HepG2 (cell line): ENCODE results near the gene CPEB3. TPM values are rescaled to one million over a fixed set of nuclear protein-coding genes. Genes with fewer than 3 reads are reported as not detected.
A peak's percentile ranks its signal among the peaks of the same experiment; 100 is the strongest.

ENCODE experiments used
- AHDC1 ChIP-seq: sonication (generic); formaldehyde crosslinking; IDR thresholded peaks from 2 replicates; pipeline ENCODE4 v1.5.1; 2020; ENCODE audit warnings: mild to moderate bottlenecking, missing genetic modification reagents, borderline replicate concordance
- BCL6 ChIP-seq: IDR thresholded peaks from 2 replicates; pipeline ENCODE4 v1.6.1; 2016; ENCODE audit warnings: missing genetic modification reagents, missing compliant biosample characterization
- EHMT2 ChIP-seq: fragments of 200-600 bp; sonication (generic); IDR thresholded peaks from 2 replicates; pipeline ENCODE4 v1.7.0; 2017; ENCODE audit warnings: antibody characterized with exemption, low read depth, low read length, borderline replicate concordance
- ELF3 ChIP-seq: IDR thresholded peaks from 2 replicates; pipeline ENCODE4 v1.6.1; 2016; ENCODE audit warnings: missing genetic modification reagents, missing compliant biosample characterization
- FIP1L1 ChIP-seq: fragments of 200-400 bp; formaldehyde crosslinking; IDR thresholded peaks from 2 replicates; pipeline ENCODE4 v1.6.1; 2018; ENCODE audit warnings: low read depth, mild to moderate bottlenecking, low read length, moderate library complexity, borderline replicate concordance; ENCODE audit not compliant: insufficient read depth
- FOSL2 ChIP-seq: sonication (generic); formaldehyde crosslinking; IDR thresholded peaks from 2 replicates; pipeline ENCODE4 v1.4.0; 2020; ENCODE audit warnings: missing genetic modification reagents
- GATAD2A ChIP-seq: IDR thresholded peaks from 2 replicates; pipeline ENCODE4 v1.6.1; 2016
- HNRNPUL1 ChIP-seq: fragments of 200-400 bp; formaldehyde crosslinking; IDR thresholded peaks from 2 replicates; pipeline ENCODE4 v1.6.1; 2017; ENCODE audit warnings: low read depth, mild to moderate bottlenecking, low read length, moderate library complexity
- KAT8 ChIP-seq: IDR thresholded peaks from 2 replicates; pipeline ENCODE4 v1.6.1; 2016; ENCODE audit warnings: missing genetic modification reagents, missing compliant biosample characterization
- MED8 ChIP-seq: sonication (generic); formaldehyde crosslinking; IDR thresholded peaks from 2 replicates; pipeline ENCODE4 v1.8.1; 2023; ENCODE audit warnings: mild to moderate bottlenecking, missing genetic modification reagents; ENCODE audit not compliant: insufficient replicate concordance
- MNT ChIP-seq: fragments of 450-650 bp; IDR thresholded peaks from 2 replicates; pipeline ENCODE4 v1.6.1; 2016
- NFIC ChIP-seq: IDR thresholded peaks from 2 replicates; pipeline ENCODE4 v1.6.1; 2012; ENCODE audit warnings: mild to moderate bottlenecking, low read length, inconsistent platforms
- PPARG ChIP-seq: conservative IDR thresholded peaks from 2 replicates; pipeline ENCODE4 v1.6.1; 2016; ENCODE audit warnings: missing biosample characterization, missing genetic modification reagents
- SPEN ChIP-seq: sonication (generic); formaldehyde crosslinking; IDR thresholded peaks from 2 replicates; pipeline ENCODE4 v1.5.1; 2020; ENCODE audit warnings: low read depth, mild to moderate bottlenecking, missing genetic modification reagents
- TERF1 ChIP-seq: sonication (generic); formaldehyde crosslinking; IDR thresholded peaks from 2 replicates; pipeline ENCODE4 v1.8.0; 2022; ENCODE audit warnings: mild to moderate bottlenecking, missing genetic modification reagents, moderate library complexity
- ZBTB21 ChIP-seq: sonication (generic); formaldehyde crosslinking; IDR thresholded peaks from 2 replicates; pipeline ENCODE4 v1.4.0; 2020; ENCODE audit warnings: missing genetic modification reagents
- ZBTB42 ChIP-seq: sonication (generic); formaldehyde crosslinking; IDR thresholded peaks from 2 replicates; pipeline ENCODE4 v1.5.0; 2020; ENCODE audit warnings: mild to moderate bottlenecking, missing genetic modification reagents
- ZNF326 ChIP-seq: sonication (generic); formaldehyde crosslinking; IDR thresholded peaks from 2 replicates; pipeline ENCODE4 v1.4.0; 2020; ENCODE audit warnings: missing genetic modification reagents, borderline replicate concordance
- ZNF616 ChIP-seq: sonication (generic); formaldehyde crosslinking; IDR thresholded peaks from 2 replicates; pipeline ENCODE4 v1.5.0; 2020; ENCODE audit warnings: low read depth, mild to moderate bottlenecking, missing genetic modification reagents
- ZNF704 ChIP-seq: sonication (generic); formaldehyde crosslinking; IDR thresholded peaks from 2 replicates; pipeline ENCODE4 v1.8.1; 2023; ENCODE audit warnings: mild to moderate bottlenecking, inconsistent platforms, moderate library complexity, missing genetic modification reagents, borderline replicate concordance
- ZNF737 ChIP-seq: sonication (generic); formaldehyde crosslinking; IDR thresholded peaks from 2 replicates; pipeline ENCODE4 v1.5.0; 2020; ENCODE audit warnings: missing genetic modification reagents, mild to moderate bottlenecking, borderline replicate concordance
- ZNF776 ChIP-seq: sonication (generic); formaldehyde crosslinking; IDR thresholded peaks from 2 replicates; pipeline ENCODE4 v1.4.0; 2020; ENCODE audit warnings: mild to moderate bottlenecking, missing genetic modification reagents
- polyA plus RNA-seq, 8 experiments: library from polyadenylated mRNA; depleted of rRNA in 3 of 8; stranded (reverse) in 7 of 8; unstranded in 1 of 8; fragments of >200 nt; fragmentation: Illumina TruSeq in 4 of 8; extraction: Trizol in 4 of 8; gene quantifications; 2 replicates each; pipeline versions ENCODE4 v1.2.1 to v1.2.3, GENCODE V29; 2011 to 2016; ENCODE audit warnings: low read depth in 4 of 8, missing spikeins in 1 of 8, mixed read lengths in 1 of 8; ENCODE audit not compliant: insufficient read depth in 1 of 8
- total RNA-seq, 5 experiments: library from RNA; depleted of rRNA; stranded (reverse); fragments of >200 nt; fragmentation: Illumina TruSeq; extraction: Trizol; gene quantifications; 2 replicates each; pipeline ENCODE4 v1.2.3, GENCODE V29; 2016; ENCODE audit warnings: low read depth in 1 of 5

Gene CPEB3
- total and polyA plus RNA-seq, 2 of the 13 experiments (the other 11 are each of a cell fraction or from before 2014, with no cell fraction given), result 0.66 to 0.70 TPM

- TF ChIP-seq ZNF326 (CRISPR knock-in tag) (no peak), KAT8 (peak; percentile 29; the same call in 1 of the 2 replicates), ELF3 (peak; percentile 51; the same call in 1 of the 2 replicates), BCL6 (CRISPR knock-in tag) (peak; percentile 64; the same call in 1 of the 2 replicates), ZBTB21 (CRISPR knock-in tag) (no peak), HNRNPUL1 (no peak), PPARG (CRISPR knock-in tag) (no peak), MNT (no peak), AHDC1 (CRISPR knock-in tag) (peak; percentile 69; the same call in 1 of the 2 replicates), ZNF776 (no peak), NFIC (peak; percentile 50; the same call in 1 of the 2 replicates), ZBTB42 (CRISPR knock-in tag) (no peak), EHMT2 (no peak), ZNF616 (no peak), SPEN (no peak), GATAD2A (CRISPR knock-in tag) (peak; percentile 87), TERF1 (CRISPR knock-in tag) (no peak), FIP1L1 (no peak), ZNF737 (no peak), MED8 (CRISPR knock-in tag) (no peak), FOSL2 (CRISPR knock-in tag) (peak; percentile 40; the same call in 1 of the 2 replicates), ZNF704 (CRISPR knock-in tag) (no peak)
- TF ChIP-seq, all 625 proteins: peak for 58
Observed at GRCh38 chr10:92111336-92111939, 179.4 kb downstream of the CPEB3 start (continued).
